Stimulated activated memory B cell treated with anti-CD40 and anti-IgM and Interleukin-4, amounts not matched to agents 10 μg/mL and 1 μg/mL and 100 μg/mL, for 72 hours (primary cell): ENCODE results near the gene MT1HL1.
"Not testable (repeated sequence)": the region's sequence is repeated elsewhere in the genome, so short reads cannot be mapped to it uniquely, and the experiment has no call there.

Source experiments
- ATAC-seq: fragments of 150-1000 bp; cut with Tn5 transposase; 2 replicates; pipeline ENCODE4 v1.10.0; 2021
- H3K27ac Mint-ChIP-seq: one replicate; pipeline ENCODE4 v1.8.0; 2022; ENCODE audit warnings: mild to moderate bottlenecking, mixed read lengths
- H3K27me3 Mint-ChIP-seq: one replicate; pipeline ENCODE4 v1.8.0; 2022; ENCODE audit warnings: mixed read lengths
- H3K36me3 Mint-ChIP-seq: one replicate; pipeline ENCODE4 v1.8.0; 2022; ENCODE audit warnings: mixed read lengths
- H3K4me1 Mint-ChIP-seq: one replicate; pipeline ENCODE4 v1.8.0; 2022; ENCODE audit warnings: mixed read lengths
- H3K4me3 Mint-ChIP-seq: one replicate; pipeline ENCODE4 v1.8.0; 2022; ENCODE audit warnings: mild to moderate bottlenecking, moderate library complexity, mixed read lengths
- H3K9me3 Mint-ChIP-seq: one replicate; pipeline ENCODE4 v1.8.0; 2022; ENCODE audit warnings: mixed read lengths

The MT1HL1 gene

GRCh38 chr1:237000191-237000590 lies 4.0 kb downstream of the MT1HL1 start:
- ATAC-seq = no peak
- no peak overlapping the region for H3K27ac Mint-ChIP-seq
- no peaks in the 10 kb centered on the region for H3K27me3 Mint-ChIP-seq
- H3K36me3 Mint-ChIP-seq = no peaks in the 10 kb centered on the region
- no peaks in the 10 kb centered on the region for H3K4me1 Mint-ChIP-seq
- H3K9me3 Mint-ChIP-seq = no peaks in the 10 kb centered on the region
- H3K4me3 Mint-ChIP-seq = no peak overlapping the region

DNA sequence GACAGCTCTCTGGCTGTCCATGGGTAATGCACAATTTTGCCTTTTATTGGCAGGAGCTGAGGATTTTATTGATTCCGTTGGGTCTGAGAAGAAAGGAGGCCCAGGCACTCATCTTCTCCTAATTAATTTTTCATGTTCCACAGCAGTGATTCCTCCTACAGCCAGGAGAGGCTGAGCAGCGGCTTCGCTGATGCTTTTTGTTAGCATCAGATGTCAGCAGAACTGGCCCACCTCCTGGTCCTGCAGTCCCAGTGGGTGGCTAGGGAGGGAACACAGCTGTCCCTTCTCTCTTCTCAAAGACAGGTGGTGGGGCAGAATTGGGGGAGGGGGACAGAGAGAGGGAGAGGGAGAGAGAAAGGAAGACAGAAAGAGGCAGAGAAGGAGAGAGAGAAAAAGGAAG lies 5.7 kb downstream of the MT1HL1 start:
- Mint-ChIP-seq H3K27me3 (no peaks in the 10 kb centered on the region), H3K27ac (no peak overlapping the region)

GRCh38 chr1:236997882-236998281 lies 6.4 kb downstream of the MT1HL1 start:
- Mint-ChIP-seq H3K27me3 (no peaks in the 10 kb centered on the region), H3K9me3 (no peaks in the 10 kb centered on the region), H3K27ac (no peak overlapping the region), H3K36me3 (no peaks in the 10 kb centered on the region), H3K4me1 (no peaks in the 10 kb centered on the region), H3K4me3 (no peak overlapping the region)
- peak; percentile 39 for ATAC-seq

More for the DNA sequence above, 5.7 kb downstream of the MT1HL1 start:
- no peak for ATAC-seq
- Mint-ChIP-seq H3K9me3 (no peaks in the 10 kb centered on the region), H3K4me1 (no peaks in the 10 kb centered on the region), H3K36me3 (no peaks in the 10 kb centered on the region), H3K4me3 (no peak overlapping the region)

DNA sequence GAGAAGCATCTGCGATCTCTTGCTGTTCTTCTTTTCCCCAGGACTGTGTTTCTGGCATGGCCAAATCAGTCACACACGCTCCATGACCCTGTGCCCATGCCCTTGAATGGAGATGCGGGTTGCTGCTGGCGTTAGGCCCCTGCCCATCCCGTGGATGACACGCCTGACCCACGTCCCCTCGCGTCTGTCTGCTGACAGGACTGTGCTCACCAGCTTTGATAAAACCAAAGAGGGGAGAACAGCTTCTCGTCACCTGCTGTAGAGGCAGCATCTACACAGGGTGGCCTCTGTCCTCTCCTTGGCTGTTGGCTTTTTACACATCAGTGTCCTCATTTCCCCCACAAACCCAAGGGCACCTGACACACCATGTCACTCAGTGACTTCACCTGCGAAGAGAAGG lies 6.9 kb downstream of the MT1HL1 start:
- no peaks in the 10 kb centered on the region for H3K27me3 Mint-ChIP-seq
- no peaks in the 10 kb centered on the region for H3K9me3 Mint-ChIP-seq
- H3K4me3 Mint-ChIP-seq = no peak overlapping the region
- ATAC-seq = no peak
- no peak overlapping the region for H3K27ac Mint-ChIP-seq
- H3K4me1 Mint-ChIP-seq = no peaks in the 10 kb centered on the region
- H3K36me3 Mint-ChIP-seq = no peaks in the 10 kb centered on the region

GRCh38 chr1:236994450-236994849 lies 9.8 kb downstream of the MT1HL1 start:
- H3K36me3 Mint-ChIP-seq = no peaks in the 10 kb centered on the region
- ATAC-seq = no peak
- no peak overlapping the region for H3K27ac Mint-ChIP-seq
- no peaks in the 10 kb centered on the region for H3K4me1 Mint-ChIP-seq
- peaks cover 8% of the 10 kb centered on the region for H3K9me3 Mint-ChIP-seq
- H3K27me3 Mint-ChIP-seq = no peaks in the 10 kb centered on the region
- no peak overlapping the region for H3K4me3 Mint-ChIP-seq

DNA sequence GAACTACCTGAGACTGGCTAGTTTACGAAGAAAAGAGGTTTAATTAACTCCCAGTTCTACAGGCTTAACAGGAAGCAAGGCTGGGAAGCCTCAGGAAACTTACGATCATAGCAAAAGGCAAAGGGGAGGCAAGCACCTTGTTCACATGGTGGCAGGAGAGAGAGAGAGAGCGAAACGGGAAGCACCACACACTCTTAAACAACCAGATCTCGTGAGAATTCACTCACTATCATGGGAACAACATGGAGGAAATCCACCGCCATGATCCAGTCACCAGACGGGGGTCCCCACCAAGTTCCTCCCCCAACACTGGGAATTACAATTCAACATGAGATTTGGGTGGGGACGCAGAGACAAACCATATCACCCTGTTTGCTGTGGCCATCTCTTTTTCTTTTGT lies 11.8 kb downstream of the MT1HL1 start:
- H3K4me1 Mint-ChIP-seq = no peaks in the 10 kb centered on the region
- no peaks in the 10 kb centered on the region for H3K36me3 Mint-ChIP-seq
- no peak overlapping the region for H3K27ac Mint-ChIP-seq
- H3K4me3 Mint-ChIP-seq = no peak overlapping the region
- ATAC-seq = no peak
- peaks cover 11% of the 10 kb centered on the region for H3K9me3 Mint-ChIP-seq
- no peaks in the 10 kb centered on the region for H3K27me3 Mint-ChIP-seq

- no peaks in the 10 kb centered on the region for H3K4me1 Mint-ChIP-seq
- no peak for ATAC-seq
- H3K9me3 Mint-ChIP-seq = peaks cover 21% of the 10 kb centered on the region
- no peaks in the 10 kb centered on the region for H3K36me3 Mint-ChIP-seq
- H3K27me3 Mint-ChIP-seq = no peaks in the 10 kb centered on the region
- no peak overlapping the region for H3K27ac Mint-ChIP-seq
- no peak overlapping the region for H3K4me3 Mint-ChIP-seq
These were observed 14.2 kb downstream of the MT1HL1 start for GRCh38 chr1:236990052-236990445.

DNA sequence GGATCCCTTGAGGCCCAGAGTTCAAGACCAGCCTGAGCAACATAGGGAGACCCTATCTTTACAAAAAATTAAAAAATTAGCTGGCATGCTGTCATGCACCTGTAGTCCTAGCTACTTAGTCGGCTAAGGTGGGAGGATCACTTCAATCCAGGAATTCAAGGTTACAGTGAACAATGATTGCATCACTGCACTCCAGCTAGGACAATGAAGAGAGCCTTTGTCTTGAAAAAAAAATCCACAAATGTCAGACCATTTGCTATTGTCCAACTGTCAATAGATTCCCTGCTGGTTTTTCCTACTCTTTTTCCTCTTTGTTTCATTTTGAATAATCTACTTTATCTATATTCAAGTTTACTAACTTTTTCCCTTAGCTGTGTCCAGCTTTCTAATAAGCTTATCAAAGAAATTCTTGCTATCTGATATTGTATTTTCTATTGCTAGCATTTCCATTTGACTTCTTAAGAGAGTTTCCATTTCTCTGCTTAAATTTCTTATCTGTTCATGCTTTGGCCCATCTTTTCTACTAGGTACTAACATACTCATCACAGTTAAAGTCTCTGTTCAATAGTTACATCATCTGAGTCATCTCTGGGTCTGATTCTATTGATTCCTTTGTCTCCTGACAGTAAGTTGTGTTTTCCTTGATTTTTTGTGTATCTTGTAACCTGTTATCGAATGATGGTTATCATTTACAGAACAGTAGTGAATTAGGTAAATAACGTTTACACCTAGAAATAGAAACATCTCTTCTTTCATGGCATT lies 14.8 kb downstream of the MT1HL1 start:
- peaks cover 21% of the 10 kb centered on the region for H3K9me3 Mint-ChIP-seq
- no peak overlapping the region for H3K27ac Mint-ChIP-seq
- no peak overlapping the region for H3K4me3 Mint-ChIP-seq
- H3K36me3 Mint-ChIP-seq = no peaks in the 10 kb centered on the region
- no peaks in the 10 kb centered on the region for H3K4me1 Mint-ChIP-seq
- H3K27me3 Mint-ChIP-seq = no peaks in the 10 kb centered on the region
- ATAC-seq = no peak

DNA sequence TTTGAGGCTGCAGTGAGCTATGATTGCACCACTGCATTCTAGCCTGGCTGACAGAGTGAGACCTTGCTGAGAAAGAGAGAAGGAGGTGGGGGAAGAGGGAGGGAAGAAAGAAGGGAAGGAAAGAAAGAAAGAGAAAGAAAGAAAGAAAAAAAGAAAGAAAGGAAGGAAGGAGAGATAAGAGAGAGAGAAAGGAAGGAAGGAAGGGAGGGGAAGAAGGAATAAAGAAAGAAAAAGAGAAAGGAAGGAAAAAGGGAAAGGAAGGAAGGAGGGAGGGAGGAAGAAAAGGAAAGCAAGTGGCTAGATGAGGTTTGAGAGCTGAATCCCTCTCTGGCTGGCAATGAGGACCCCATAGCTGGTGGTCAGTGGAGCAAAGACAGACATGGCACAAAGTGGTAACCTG lies 20.4 kb downstream of the MT1HL1 start:
- Mint-ChIP-seq H3K9me3 (peaks cover 10% of the 10 kb centered on the region), H3K27me3 (no peaks in the 10 kb centered on the region), H3K27ac (no peak overlapping the region), H3K36me3 (no peaks in the 10 kb centered on the region), H3K4me3 (no peak overlapping the region), H3K4me1 (no peaks in the 10 kb centered on the region)
- no peak for ATAC-seq

DNA sequence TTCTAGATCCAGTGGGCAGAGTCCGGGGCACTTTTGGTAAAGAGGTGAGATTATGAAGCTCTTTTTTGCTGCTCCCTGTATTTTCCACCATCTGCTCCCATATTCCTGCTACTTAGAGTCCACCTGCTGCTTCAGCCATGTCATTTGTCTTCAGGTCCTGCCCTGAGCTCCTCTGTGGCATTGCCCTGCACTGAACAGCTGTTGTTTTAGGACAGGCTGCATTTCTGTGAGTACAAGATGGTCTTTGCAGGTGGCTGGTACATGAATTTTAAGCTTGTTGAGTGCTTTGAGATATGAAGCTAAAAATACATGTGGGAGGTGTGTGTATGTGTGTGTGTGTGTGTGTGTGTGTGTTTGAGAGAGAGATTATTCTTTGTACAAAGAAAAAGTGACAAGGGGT lies 21.9 kb downstream of the MT1HL1 start:
- no peaks in the 10 kb centered on the region for H3K27me3 Mint-ChIP-seq
- H3K36me3 Mint-ChIP-seq = no peaks in the 10 kb centered on the region
- no peak overlapping the region for H3K27ac Mint-ChIP-seq
- H3K4me3 Mint-ChIP-seq = no peak overlapping the region
- peaks cover 10% of the 10 kb centered on the region for H3K9me3 Mint-ChIP-seq
- H3K4me1 Mint-ChIP-seq = no peaks in the 10 kb centered on the region
- ATAC-seq = no peak

GRCh38 chr1:236981431-236981830 lies 22.8 kb downstream of the MT1HL1 start:
- not testable (repeated sequence) for H3K4me1 Mint-ChIP-seq, H3K9me3 Mint-ChIP-seq, ATAC-seq, H3K36me3 Mint-ChIP-seq, H3K27me3 Mint-ChIP-seq, H3K4me3 Mint-ChIP-seq, H3K27ac Mint-ChIP-seq

DNA sequence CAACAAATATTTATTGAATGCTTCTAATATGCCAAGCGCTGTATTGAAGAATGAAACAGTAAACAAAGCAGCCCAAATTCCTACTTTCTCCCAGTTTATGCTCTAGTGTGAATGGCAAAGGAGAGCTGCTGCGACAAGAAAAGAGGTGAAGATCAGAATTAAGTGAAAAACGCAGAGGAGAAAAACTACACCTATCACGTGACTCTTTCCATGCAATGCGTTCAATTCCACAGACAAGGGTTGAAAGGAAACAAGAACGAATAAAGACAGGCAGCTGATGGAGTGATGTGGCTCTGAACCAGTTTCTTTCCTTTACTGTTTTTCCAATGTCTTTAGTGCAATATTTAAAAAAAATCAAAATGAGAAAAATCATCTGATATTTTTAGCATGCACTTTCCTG lies 23.6 kb downstream of the MT1HL1 start:
- no peak overlapping the region for H3K4me3 Mint-ChIP-seq
- peaks cover 7% of the 10 kb centered on the region for H3K27me3 Mint-ChIP-seq
- no peak overlapping the region for H3K27ac Mint-ChIP-seq
- ATAC-seq = no peak
- peaks cover 4% of the 10 kb centered on the region for H3K9me3 Mint-ChIP-seq
- no peaks in the 10 kb centered on the region for H3K36me3 Mint-ChIP-seq
- no peaks in the 10 kb centered on the region for H3K4me1 Mint-ChIP-seq

DNA sequence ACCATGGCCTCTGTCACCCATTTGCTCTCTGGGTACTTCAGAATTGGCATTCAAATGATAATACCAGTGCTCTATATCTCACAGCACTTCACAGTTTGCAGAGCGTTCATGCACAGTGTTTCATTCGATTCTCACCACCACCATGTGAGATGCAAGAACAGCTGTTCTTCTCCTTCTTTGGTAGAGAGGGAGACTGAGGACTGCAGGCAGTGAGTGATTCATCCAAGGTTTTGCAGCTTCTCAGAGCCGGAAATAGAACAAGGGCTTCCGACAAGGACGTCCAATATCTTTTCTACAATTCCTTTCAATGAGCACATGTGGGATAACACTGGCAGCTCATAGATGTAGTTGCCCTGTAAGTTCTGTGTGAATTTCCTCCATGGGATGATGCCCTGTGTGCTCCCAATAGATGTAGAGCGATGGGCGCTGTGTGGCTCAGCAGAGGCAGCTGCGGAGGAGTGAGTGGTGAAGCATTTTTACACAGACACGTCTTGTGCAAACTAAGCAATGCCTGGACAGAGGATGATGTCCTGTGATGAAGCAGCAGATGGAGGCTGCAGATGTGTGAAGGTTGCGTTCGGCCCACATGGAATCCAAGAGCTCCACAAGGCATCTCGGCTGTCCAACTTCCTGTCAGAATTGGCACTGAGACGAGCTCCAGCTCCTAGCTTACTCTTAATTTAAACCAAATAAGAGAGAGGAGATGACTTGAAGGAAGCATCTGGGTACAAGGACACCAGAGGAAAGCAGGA lies 24.9 kb downstream of the MT1HL1 start:
- Mint-ChIP-seq H3K9me3 (peaks cover 5% of the 10 kb centered on the region), H3K36me3 (no peaks in the 10 kb centered on the region), H3K27me3 (peaks cover 9% of the 10 kb centered on the region), H3K27ac (no peak overlapping the region), H3K4me3 (no peak overlapping the region), H3K4me1 (no peaks in the 10 kb centered on the region)
- no peak for ATAC-seq

DNA sequence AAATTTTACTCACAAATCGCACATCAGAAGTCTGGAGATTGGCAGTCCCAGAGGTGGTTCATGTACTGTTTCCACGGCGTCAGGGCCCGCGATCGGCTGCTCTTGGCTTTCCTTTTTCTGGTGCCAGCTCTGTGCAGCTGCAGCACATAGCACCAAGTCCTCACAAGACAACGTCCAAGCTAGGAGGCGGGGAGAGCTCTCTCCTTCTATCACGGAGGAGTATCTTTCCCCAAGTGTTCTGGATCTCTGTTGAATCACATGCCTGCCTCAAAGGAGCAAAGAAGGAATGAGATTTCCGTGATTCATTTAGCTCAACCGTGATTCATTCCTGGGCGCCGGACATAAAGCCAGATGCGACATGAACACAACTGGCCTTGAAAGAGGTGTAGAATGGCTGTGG lies 25.5 kb downstream of the MT1HL1 start:
- Mint-ChIP-seq H3K27ac (no peak overlapping the region), H3K36me3 (no peaks in the 10 kb centered on the region), H3K4me1 (no peaks in the 10 kb centered on the region), H3K4me3 (no peak overlapping the region), H3K9me3 (peaks cover 6% of the 10 kb centered on the region), H3K27me3 (peaks cover 14% of the 10 kb centered on the region)
- no peak for ATAC-seq

DNA sequence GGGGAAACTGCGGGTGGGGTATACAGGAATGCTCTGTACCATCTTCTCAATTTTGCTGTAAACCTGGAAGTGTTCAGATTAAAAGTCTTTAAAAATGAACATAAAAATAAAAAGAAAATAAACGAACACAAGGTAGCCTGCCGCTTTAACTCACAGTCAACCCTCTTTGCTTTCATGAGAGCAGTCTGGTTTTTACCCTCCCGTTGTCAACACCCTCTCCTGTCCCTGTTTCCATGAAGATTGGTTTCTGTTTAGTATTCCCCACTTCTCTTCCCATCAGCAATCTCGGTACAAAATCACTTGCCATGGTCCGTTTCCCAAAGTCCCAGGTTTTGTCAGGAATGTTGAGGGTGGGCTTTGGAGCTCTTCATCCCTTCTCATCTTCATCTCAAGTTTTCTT lies 28.8 kb downstream of the MT1HL1 start:
- Mint-ChIP-seq H3K27me3 (peaks cover 37% of the 10 kb centered on the region), H3K4me1 (no peaks in the 10 kb centered on the region), H3K27ac (no peak overlapping the region), H3K9me3 (peaks cover 6% of the 10 kb centered on the region), H3K36me3 (no peaks in the 10 kb centered on the region), H3K4me3 (no peak overlapping the region)
- no peak for ATAC-seq

DNA sequence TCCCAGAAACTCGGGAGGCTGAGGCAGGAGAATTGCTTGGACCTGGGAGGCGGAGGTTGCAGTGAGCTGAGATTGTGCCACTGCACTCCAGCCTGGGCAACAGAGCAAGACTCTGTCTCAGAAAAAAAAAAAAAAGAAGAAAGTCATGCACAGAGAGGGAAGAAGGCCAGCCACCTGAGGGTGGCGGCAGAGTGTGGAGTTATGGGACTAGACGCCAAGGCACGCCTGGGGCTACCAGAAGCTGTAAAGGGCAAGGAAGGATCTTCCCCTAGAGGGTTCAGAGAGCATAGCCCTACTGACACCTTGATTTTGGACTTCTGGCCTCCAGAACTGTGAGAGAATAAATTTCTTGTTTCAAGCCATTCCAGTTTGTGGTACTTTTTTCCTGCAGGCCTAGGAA lies 30.2 kb downstream of the MT1HL1 start:
- not testable (repeated sequence) for ATAC-seq

More for the DNA sequence above, 30.2 kb downstream of the MT1HL1 start:
- H3K36me3 Mint-ChIP-seq, H3K4me1 Mint-ChIP-seq, H3K9me3 Mint-ChIP-seq, H3K27ac Mint-ChIP-seq, H3K4me3 Mint-ChIP-seq: not testable (repeated sequence)
- H3K27me3 Mint-ChIP-seq = peaks cover 37% of the 10 kb centered on the region
